ENCODE results near the gene IDH2.
A peak's percentile ranks its signal among the peaks of the same experiment; 100 is the strongest.
"Not testable (repeated sequence)": the region's sequence is repeated elsewhere in the genome, so short reads cannot be mapped to it uniquely, and the experiment has no call there.

Gene IDH2

GRCh38 chr15:90119367-90119766 lies 17.1 kb upstream of the IDH2 start:
- TF ChIP-seq, protein P1, sequence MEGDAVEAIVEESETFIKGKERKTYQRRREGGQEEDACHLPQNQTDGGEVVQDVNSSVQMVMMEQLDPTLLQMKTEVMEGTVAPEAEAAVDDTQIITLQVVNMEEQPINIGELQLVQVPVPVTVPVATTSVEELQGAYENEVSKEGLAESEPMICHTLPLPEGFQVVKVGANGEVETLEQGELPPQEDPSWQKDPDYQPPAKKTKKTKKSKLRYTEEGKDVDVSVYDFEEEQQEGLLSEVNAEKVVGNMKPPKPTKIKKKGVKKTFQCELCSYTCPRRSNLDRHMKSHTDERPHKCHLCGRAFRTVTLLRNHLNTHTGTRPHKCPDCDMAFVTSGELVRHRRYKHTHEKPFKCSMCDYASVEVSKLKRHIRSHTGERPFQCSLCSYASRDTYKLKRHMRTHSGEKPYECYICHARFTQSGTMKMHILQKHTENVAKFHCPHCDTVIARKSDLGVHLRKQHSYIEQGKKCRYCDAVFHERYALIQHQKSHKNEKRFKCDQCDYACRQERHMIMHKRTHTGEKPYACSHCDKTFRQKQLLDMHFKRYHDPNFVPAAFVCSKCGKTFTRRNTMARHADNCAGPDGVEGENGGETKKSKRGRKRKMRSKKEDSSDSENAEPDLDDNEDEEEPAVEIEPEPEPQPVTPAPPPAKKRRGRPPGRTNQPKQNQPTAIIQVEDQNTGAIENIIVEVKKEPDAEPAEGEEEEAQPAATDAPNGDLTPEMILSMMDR (IDR thresholded peaks at IDR 0.05; ENCODE audit: low read depth, low read length, missing control alignments) = no peak
- no peak overlapping the region for H3K27ac ChIP-seq
- DNase-seq = no peak
- in situ Hi-C loops (cut with HindIII; ENCODE audit: low pct_ligation_motif_present, low sequenced_read_pairs) = no loop called here
- no peak overlapping the region for H3K4me3 ChIP-seq (ENCODE audit: low read depth, low read length)
- no peaks in the 10 kb centered on the region for H3K36me3 ChIP-seq (replicated peaks)
- H3K27me3 ChIP-seq (replicated peaks) = no peaks in the 10 kb centered on the region

- Histone ChIP-seq H3K4me3 (ENCODE audit: low read depth, low read length) (no peak overlapping the region), H3K27ac (no peak overlapping the region), H3K36me3 (replicated peaks) (no peaks in the 10 kb centered on the region), H3K27me3 (replicated peaks) (no peaks in the 10 kb centered on the region)
- TF ChIP-seq, protein P1 (IDR thresholded peaks at IDR 0.05; ENCODE audit: low read depth, low read length, missing control alignments) = no peak
- in situ Hi-C loops (cut with HindIII; ENCODE audit: low pct_ligation_motif_present, low sequenced_read_pairs) = no loop called here
- no peak for DNase-seq
These were observed 13.5 kb upstream of the IDH2 start for GRCh38 chr15:90115783-90116182.

GRCh38 chr15:90114451-90114901 lies 12.2 kb upstream of the IDH2 start:
- no peak overlapping the region for H3K4me3 ChIP-seq (ENCODE audit: low read depth, low read length)
- H3K36me3 ChIP-seq (replicated peaks) = no peaks in the 10 kb centered on the region
- in situ Hi-C loops (cut with HindIII; ENCODE audit: low pct_ligation_motif_present, low sequenced_read_pairs) = no loop called here
- TF ChIP-seq, protein P1 (IDR thresholded peaks at IDR 0.05; ENCODE audit: low read depth, low read length, missing control alignments) = no peak
- no peaks in the 10 kb centered on the region for H3K27me3 ChIP-seq (replicated peaks)
- no peak overlapping the region for H3K27ac ChIP-seq
- DNase-seq = no peak

DNA sequence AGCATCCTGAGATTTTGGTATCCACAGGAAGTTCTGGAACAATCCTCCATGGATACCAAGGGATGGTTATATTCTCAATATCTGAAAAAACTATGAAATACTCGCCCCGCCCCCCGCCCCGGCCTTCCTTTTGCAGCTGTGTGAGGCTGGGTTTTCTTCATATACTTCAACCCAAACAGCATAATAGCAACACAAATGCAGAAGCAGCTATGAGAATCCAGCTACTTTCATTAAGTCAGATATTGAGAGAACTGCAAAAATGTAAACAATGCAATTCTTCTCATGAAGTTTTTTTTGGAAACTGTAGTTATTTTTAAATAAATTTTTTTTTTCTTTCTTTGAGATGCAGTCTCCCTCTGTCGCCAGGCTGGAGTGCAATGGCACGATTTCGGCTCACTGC lies 10.9 kb upstream of the IDH2 start:
- H3K36me3 ChIP-seq (replicated peaks) = no peaks in the 10 kb centered on the region
- TF ChIP-seq, protein P1 (IDR thresholded peaks at IDR 0.05; ENCODE audit: low read depth, low read length, missing control alignments) = no peak
- in situ Hi-C loops (cut with HindIII; ENCODE audit: low pct_ligation_motif_present, low sequenced_read_pairs) = no loop called here
- no peak overlapping the region for H3K4me3 ChIP-seq (ENCODE audit: low read depth, low read length)
- no peaks in the 10 kb centered on the region for H3K27me3 ChIP-seq (replicated peaks)
- no peak overlapping the region for H3K27ac ChIP-seq
- no peak for DNase-seq

DNA sequence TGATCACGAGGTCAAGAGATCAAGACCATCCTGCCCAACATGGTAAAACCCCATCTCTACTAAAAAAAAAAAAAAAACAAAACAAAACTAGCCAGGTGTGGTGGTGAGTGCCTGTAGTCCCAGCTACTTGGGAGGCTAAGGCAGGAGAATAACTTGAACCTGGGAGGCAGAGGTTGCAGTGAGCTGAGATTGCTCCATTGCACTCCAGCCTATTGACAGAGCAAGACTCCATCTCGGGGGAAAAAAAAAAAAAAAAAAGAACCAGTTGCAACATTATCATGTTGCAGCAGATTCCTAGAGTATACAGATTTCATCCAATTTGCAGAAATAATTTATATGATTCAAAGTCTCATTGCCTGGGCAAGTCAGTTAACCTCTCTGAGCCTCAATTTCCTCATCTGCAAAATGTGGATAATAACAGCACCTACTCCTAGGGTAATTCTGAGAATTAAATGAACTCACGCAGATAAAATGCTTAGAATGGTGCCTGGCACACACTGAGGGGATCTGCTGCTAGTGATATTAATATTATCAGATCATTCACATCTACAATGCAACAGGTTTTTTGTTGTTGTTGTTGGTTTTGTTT lies 7.0 kb upstream of the IDH2 start:
- H3K4me3 ChIP-seq (ENCODE audit: low read depth, low read length); H3K27ac ChIP-seq; H3K27me3 ChIP-seq (replicated peaks); in situ Hi-C loops (cut with HindIII; ENCODE audit: low pct_ligation_motif_present, low sequenced_read_pairs); DNase-seq; H3K36me3 ChIP-seq (replicated peaks): not testable (repeated sequence)

- DNase-seq; H3K36me3 ChIP-seq (replicated peaks); H3K27me3 ChIP-seq (replicated peaks); H3K27ac ChIP-seq; H3K4me3 ChIP-seq (ENCODE audit: low read depth, low read length); in situ Hi-C loops (cut with HindIII; ENCODE audit: low pct_ligation_motif_present, low sequenced_read_pairs): not testable (repeated sequence)
These were observed 5.8 kb upstream of the IDH2 start for GRCh38 chr15:90108038-90108437.

DNA sequence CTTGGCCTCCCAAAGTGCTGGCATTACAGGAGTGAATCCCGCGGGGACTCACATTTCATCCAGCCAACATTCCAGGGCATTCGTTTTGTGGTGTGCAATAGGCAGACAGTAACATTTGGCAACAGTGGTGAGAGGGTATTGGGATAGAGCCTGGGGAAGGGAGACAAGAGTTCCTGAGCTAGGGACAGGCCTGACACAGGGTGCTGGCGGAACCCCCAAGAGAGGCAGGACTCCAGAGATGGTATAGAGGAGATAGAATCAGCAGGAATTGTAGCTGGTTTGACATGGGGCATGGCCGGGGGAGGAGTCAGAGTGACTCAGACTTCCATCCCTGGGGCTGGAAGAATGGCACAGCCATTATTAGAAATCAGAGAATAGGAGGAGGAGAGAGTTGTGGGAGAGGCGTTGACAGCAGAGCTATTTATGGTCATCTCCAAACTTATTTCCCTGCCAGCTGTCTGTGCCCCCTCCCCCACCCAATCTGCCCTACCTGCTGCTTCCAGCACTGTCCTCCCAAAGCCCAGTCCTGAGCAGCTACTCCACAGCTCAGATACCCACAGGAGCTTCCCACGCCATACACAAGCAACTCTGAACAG lies 4.4 kb upstream of the IDH2 start:
- H3K27me3 ChIP-seq (replicated peaks) = no peaks in the 10 kb centered on the region
- TF ChIP-seq, protein P1 (IDR thresholded peaks at IDR 0.05; ENCODE audit: low read depth, low read length, missing control alignments) = no peak
- DNase-seq = peak; percentile 56
- H3K4me3 ChIP-seq (ENCODE audit: low read depth, low read length) = no peak overlapping the region
- in situ Hi-C loops (cut with HindIII; ENCODE audit: low pct_ligation_motif_present, low sequenced_read_pairs) = no loop called here
- no peak overlapping the region for H3K27ac ChIP-seq
- H3K36me3 ChIP-seq (replicated peaks) = no peaks in the 10 kb centered on the region

Data from brain microvascular endothelial cell (primary cell).